Fibroblast of the conjunctiva (primary cell): Measurements from ENCODE around the gene NXNL1.
A peak's percentile ranks its signal among the peaks of the same experiment; 100 is the strongest.
"Not testable (repeated sequence)": the region's sequence is repeated elsewhere in the genome, so short reads cannot be mapped to it uniquely, and the experiment has no call there.

ENCODE experiments used
- DNase-seq: peaks from one replicate; pipeline ENCODE4 v3.0.0-alpha.2; 2010; ENCODE audit warnings: low read depth

NXNL1 gene, protein sequence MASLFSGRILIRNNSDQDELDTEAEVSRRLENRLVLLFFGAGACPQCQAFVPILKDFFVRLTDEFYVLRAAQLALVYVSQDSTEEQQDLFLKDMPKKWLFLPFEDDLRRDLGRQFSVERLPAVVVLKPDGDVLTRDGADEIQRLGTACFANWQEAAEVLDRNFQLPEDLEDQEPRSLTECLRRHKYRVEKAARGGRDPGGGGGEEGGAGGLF

DNA sequence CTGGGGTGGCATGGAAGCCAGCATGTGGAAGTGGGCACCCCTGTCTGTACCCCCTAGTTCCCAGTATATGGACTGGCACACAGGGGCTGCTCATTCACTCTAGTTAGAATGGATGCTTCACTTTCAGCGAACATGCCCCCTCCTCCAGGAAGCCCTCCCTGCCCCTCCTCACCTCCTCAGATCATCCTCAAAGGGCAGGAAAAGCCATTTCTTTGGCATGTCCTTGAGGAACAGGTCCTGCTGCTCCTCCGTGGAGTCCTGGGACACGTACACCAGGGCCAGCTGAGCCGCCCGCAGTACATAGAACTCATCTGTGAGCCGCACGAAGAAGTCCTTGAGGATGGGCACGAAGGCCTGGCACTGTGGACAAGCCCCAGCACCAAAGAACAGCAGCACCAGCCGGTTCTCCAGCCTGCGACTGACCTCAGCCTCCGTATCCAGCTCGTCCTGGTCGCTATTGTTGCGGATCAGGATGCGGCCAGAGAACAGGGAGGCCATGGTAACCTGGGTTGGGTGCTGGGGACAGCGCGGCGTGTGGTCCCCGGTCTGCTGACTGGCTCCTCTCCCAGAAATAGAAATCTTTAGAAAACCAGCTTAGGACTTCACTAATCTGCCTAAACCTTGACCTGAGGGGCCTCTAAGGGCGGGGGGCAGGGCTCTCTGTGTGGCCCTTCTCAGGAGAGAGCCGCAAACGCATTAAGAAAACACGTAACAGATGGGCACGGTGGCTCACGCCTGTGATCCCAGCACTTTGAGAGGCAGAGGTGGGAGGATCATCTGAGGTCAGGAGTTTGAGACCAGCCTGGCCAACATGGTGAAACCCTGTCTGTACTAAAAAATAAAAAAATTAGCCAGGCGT, at the start of gene NXNL1:
Gene NXNL1, minus strand, starts transcription at position 555 of the 859 bp plus-strand sequence. Its CDS starts 57 bp downstream, at position 498.
- DNase-seq = no peak

DNA sequence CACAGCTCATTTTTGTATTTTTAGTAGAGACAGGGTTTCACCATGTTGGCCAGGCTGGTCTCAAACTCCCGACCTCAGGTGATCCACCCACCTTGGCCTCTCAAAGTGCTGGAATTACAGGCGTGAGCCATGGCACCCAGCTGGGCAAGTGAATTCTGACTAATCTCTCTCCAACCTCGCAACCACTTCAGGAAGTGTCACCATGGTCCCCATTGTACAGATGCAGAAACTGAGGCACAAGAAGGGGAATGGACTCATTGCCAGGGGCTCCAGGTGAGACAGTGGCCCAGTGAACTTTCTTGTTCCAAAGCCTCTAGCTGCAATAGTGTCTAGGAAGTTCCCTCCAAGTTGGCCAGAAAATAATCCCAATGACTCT, 47.8 kb upstream of the NXNL1 start:
- not testable (repeated sequence) for DNase-seq

DNA sequence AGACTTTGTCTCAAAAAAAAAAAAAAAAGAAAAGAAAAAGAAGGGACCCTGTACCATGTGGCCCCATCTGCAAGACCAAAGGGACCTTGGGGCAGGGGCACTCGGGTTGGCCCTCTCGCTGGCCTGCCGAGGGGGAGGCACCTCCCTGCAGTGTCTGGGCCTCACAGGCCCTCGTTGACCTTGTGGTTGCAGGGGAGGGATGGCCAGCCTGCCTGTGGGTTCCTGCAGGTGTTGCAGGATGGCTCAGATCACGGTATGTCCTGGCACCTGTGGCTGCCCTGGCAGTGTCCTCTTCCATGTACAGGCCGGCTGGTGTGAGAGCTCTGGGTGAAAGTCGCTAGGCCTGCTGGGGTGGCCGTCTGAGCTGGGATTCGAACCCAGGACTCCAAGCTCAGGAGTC, 46.0 kb upstream of the NXNL1 start:
- no peak for DNase-seq

DNA sequence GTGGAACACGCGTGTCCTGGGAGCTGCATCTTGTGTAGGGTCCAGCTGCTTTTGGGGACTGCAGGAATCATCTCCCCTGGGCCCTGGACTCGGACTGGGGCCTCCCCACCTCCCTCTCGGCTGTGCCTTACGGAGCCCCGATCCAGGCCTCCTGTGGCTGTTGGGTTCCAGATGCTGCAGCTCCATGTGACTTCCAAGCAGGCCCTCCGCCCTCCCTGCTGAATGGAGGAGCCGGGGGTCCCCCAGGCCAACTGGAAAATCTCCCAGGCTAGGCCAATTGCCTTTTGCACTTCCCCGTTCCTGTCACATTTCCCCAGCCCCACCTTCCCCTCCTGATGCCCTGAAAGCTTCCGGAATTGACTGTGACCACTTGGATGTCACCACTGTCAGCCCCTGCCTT, 44.5 kb upstream of the NXNL1 start:
- DNase-seq = no peak

DNA sequence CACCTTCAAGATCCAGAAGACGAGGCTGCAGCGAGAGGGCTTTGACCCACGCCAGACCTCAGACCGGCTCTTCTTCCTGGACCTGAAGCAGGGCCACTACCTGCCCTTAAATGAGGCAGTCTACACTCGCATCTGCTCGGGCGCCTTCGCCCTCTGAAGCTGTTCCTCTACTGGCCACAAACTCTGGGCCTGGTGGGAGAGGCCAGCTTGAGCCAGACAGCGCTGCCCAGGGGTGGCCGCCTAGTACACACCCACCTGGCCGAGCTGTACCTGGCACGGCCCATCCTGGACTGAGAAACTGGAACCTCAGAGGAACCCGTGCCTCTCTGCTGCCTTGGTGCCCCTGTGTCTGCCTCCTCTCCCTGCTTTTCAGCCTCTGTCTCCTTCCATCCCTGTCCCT, 43.7 kb upstream of the NXNL1 start:
- DNase-seq = no peak

DNA sequence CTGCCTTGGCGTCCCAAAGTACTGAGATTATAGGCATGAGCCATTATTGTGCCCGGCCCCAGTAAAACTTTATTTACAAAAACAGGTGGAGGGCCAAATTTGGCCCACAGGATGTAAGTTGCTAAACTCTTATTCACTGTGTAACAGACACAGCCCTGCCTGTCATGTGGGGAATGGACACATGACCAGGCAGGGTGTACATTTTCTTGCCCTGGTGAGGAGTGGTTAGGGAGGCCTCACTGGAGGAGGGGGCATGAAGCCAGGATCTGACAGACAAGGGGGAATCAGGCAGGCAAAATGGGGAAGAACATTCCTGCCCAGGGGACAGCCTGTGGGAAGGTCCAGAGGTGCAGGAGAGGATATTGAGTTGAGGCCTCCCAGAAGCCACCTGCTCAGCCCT, 43.3 kb upstream of the NXNL1 start:
- DNase-seq = no peak

DNA sequence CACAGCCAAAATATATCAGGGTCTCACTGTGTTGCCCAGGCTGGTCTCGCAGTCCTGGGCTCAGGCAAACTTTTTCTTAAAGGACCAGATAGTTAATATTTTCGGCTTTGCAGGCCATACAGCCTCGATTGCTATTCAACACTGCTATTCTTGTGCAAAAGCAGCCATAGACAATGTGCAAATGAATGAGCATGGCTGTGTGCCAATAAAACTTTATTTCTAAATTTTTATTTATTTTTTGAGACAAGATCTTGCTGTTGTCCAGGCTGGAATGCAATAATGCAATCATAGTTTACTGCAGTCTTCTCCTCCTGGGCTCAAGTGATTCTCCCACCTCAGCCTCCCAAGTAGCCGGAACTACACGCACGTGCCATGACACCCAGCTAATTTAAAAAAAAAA, 42.5 kb upstream of the NXNL1 start:
- no peak for DNase-seq

DNA sequence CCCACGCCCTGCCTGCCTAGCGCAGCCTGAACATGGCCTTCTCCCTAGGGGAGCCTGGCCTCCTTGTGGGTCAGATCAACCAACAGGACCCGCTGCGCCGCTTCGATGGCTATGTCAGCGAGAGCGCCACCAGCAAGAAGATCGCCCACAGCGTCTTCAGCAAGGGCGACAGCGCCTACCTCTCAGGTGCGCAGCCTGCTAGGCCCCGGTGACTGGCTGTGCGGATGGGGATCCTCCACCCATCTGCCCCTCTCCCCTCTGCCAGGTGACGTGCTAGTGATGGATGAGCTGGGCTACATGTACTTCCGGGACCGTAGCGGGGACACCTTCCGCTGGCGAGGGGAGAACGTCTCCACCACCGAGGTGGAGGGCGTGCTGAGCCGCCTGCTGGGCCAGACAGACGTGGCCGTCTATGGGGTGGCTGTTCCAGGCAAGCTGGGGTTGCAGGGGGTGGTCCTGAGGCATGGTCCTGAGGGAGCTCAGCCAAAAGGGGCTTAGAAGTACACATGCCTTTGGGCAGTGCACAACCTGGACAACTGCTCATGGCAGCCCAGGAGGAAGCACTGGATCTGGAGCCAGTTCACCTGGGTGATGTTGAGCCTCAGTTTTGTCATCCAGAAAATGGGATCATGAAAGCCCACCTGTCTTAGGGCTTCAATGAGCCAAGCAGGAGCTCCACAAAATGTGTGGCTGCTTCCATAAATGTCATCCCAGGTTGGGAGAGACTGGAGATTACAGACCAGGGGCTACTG, 39.9 kb upstream of the NXNL1 start:
- no peak for DNase-seq

DNA sequence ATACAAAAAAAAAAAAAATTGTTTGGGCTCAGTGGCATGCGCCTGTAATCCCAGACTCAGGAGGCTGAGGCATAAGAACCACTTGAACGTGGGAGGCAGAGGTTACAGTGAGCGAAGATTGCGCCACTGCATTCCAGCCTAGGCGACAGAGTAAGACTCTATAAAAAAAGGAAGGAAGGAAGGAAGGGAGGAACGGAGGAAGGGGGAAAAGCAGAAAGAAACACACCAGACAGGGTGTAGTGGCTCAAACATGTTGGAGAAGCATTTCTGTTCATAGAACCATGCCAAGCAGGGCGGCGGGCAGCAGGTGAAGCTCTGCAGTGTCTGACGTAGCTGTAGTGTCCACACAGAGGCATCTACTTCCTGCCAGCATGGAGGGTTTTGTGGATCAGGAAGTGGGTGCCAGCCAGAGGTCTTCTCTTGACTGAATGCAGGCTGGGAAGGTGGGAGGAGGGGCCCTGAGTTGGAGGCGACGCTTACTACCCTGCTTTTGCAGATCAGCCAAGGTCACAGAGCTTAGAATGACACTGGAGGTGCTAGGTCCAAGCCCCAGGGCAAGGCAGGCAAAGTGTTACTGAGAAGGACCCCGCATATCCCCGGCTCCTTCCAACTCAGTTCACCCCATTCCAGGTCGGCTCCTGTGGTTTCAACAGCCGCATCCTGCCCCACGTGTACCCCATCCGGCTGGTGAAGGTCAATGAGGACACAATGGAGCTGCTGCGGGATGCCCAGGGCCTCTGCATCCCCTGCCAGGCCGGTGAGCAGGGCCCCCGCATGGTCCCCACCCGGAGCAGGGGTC, 39.1 kb upstream of the NXNL1 start:
- no peak for DNase-seq

DNA sequence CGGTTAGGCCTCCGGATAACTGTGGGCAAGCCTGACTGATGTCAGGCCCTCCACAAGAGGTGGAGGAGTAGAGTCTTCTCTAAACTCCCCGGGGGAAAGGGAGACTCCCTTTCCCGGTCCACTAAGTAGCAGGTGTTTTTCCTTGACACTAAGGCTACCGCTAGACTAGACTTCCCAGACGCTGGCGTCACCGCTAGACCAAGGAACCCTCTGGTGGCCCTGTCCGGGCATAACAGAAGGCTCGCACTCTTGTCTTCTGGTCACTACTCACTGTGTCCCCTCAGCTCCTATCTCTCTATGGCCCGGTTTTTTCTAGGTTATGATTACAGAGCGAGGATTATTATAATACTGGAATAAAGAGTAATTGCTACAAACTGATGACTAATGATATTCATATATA, 38.3 kb upstream of the NXNL1 start:
- not testable (repeated sequence) for DNase-seq

DNA sequence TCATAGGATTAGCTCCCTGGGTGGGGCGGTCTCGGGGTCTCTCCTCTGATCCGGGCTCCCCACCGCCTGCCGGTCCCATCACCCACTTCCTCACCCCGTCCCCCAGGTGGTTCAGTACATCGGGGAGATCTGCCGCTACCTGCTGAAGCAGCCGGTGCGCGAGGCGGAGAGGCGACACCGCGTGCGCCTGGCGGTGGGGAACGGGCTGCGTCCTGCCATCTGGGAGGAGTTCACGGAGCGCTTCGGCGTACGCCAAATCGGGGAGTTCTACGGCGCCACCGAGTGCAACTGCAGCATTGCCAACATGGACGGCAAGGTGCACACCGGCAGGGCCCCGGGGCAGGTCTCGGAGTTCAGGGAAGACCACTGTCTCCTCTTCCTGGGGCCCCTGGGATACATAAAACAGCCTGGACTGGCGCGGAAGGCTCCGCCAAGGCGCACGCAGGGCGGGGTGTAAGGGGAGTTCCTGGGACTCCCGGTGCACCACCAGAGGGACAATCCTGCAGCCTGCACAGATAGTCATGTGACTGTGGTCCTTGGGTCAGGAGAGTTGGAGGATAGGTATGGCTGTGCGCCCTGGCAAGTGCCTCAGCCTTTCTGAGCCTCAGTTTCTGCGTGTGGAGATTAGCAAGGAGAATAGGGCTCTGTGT, 36.5 kb upstream of the NXNL1 start:
- no peak for DNase-seq

DNA sequence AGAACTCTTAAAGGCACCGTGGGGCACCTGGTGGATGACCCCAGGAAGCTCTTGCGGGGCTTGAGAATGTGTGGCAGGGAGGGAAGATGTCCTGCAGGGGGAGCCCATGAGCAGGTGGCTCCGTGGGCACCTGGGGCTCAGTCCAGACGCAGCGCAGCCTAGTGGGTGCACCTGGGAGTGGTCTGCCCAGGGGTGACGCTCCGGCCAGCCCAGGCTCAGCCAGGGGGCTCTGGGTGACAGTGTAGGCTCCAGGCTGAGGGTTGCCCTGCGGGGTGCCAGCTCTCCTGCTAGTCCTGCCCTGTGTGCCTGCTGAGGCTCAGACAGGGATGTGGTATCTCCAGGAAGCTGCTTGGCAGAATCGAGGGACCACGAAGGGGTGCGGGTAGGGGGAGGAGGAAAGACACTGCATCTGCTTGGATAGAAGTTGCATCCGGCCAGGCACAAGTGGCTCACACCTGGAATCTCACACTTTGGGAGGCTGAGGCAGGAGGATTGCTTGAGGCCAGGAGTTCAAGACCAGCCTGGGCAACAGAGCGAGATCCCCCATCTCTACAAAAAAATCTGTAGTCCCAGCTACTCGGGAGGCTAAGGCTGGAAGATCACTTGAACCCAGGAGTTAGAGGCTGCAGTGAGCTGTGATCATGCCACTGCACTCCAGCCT, 35.7 kb upstream of the NXNL1 start:
- DNase-seq = peak; percentile 47

DNA sequence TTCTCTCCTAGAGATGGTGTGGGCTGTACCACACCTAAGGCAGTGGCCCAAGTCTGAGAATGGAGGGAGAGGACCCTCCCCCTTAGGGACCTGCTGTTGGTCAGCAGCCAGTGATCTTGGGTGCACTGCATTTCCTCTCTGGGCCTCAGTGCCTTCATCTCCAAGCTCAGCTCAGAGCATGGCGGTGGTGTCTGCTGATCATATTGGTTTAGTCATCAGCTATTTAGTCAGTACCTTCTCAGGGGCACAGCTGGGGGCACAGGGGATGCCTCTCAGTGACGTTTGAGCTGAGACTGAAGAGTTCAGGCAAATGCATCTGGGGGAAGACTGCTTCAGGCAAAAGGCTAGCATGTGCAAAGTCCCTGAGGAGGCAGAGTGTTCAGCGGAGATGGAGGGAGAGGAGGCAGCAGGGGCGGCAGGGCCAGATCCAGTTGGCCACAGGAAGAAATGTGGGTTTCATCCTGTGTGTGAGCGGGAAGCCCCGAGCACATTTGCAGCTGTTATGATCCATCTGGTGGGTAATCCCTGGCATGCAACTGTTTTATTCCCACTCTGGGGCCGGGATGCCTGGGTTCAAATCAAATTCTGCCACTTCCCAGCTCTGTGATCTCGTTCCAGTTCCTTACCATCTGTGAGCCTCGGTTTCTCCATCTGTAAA, 35.0 kb upstream of the NXNL1 start:
- DNase-seq = no peak

DNA sequence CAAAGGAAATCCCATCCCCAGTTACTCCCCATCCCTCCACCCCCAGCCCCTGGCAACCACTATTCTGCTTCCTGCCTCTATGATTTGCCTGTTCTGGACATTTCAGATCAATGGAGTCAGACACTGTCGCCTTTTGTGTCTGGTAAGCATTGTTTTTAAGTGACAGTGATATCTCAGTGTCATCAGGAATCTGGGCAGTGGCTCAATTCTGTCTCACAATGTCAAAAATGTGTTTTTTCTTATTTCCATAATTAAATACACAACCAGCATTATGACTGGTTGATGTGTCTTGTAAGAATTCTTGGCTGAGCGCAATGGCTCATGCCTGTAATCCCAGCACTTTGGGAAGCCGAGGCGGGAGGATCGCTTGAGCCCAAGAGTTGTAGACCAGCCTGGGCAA, 30.6 kb upstream of the NXNL1 start:
- DNase-seq = no peak

DNA sequence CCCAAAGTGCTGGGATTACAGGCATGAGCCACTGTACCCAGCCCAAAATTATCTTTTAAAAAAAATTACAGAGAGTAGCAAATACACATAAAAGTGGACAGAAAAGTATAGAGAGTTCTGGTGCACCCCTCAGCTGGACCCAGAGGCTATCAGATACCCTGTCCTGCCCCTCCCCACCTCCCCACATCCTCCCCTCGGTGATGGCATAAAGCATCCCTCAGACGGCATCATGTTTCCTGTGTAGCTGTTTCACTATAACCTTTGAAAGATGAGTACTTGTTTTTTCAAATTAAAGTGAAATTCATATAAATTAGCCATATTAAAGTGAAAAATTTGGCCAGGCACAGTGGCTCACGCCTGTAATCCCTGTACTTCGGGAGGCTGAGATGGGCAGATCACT, 29.7 kb upstream of the NXNL1 start:
- DNase-seq = no peak

DNA sequence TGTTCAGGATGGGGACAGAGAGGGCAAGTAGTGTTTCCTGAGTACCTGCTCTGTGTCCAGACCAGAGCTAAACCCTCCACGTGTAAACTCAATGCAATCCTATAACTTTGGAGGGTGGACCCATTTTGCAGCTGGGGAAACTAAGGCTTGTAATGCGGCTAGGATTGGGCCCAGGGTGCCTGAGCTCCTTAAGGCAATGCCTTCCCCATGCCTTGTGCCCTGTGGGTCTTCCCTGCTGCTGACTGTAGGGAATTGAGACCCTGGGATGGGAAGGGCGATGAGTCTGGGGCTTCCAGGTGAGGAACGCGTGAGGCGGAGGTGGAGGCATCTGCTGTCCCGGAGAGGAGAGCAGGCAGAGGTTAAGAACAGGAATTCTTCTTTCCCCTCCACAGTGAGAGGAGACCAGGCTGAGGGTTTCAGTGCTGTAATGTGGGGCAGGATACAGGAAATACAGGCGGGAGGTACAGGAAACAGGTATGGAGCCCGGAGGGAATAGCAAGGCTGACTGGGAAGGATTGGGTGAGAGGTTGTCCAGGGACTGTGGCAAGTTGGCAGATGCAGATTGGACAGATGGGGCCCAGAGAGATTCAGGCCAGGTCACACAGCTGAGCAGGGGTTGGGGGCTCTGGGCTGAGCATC, 28.8 kb upstream of the NXNL1 start:
- no peak for DNase-seq

DNA sequence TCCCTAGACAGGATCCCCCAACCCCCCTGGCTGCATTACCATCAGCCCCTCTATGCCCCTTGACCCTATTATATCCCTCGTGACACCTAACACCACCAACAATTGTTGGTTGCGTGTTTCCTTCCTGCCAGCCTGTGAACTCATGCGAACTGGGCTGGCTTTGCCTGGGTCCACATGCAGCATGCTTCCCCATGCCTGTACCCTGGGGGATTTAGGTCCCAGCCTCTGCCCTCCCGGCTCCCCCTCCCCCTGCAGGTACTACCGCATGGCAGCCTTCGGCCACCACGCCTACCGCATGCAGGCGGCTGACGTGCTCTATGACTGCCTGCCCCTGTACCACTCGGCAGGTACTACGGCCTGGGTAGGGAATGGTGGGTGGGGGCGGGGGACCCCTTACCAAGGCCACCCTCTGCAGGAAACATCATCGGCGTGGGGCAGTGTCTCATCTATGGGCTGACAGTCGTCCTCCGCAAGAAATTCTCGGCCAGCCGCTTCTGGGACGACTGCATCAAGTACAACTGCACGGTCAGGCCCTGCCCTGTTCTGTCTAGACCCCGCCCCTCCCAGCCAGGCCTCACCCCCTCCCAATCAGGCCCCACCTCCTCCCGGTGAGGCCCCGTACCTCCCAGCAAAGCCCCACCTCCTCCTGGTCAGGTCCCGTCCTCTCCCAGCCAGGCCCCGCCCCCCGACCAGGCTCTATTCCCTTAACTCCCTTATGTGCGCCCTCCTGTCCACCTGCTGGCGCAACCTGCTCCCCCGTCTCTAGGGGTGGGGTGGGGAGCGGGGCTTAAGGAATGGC, 28.1 kb upstream of the NXNL1 start:
- no peak for DNase-seq

DNA sequence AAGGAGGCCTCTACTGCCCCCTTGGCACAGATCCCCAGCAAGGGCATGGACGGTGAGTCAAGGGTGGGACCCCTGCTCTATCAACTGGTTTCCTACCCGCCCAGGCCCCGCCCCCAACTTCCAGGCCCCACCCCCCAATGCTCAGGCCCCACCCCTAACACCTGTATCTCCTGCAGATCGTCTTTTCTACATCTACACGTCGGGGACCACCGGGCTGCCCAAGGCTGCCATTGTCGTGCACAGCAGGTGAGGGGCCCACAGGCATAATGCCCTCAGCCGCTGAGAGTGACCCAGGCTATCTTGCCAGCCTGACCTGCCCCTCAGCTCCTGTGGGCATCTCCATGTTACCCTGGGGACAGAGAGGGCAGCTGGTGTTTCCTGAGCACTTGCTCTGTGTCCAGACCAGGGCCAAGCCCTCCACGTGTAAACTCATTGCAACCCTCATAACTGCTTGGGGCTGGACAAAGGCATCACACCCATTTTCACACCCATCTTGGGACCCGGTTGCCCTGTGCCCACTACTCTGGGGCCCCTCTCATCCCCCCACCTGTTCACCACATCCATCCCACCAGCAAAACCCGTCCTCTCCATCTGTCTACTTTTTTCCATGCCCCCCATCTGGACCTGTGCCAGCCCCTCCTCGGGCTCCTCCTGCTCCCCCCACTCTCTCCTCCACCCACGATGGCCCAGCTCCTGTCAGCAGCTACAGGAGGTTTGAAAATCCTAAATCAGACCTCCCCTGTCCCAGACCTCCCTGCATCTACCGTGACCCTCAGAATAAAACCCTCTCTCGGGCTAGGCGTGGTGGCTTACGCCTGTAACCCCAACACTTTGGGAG, 26.8 kb upstream of the NXNL1 start:
- no peak for DNase-seq
